Measurements from ENCODE around the gene SERPINB4. TPM values are rescaled to one million over a fixed set of nuclear protein-coding genes. Genes with fewer than 3 reads are reported as not detected.
"Not testable (repeated sequence)": the region's sequence is repeated elsewhere in the genome, so short reads cannot be mapped to it uniquely, and the experiment has no call there.

SERPINB4 gene
- total RNA-seq, 2 experiments from 2014 or later: not detected

GRCh38 chr18:63650271-63650670 lies 6.2 kb upstream of the SERPINB4 start:
- DNase-seq; H3K4me3 Mint-ChIP-seq; ATAC-seq; H3K36me3 Mint-ChIP-seq; H3K4me1 Mint-ChIP-seq; H3K9me3 Mint-ChIP-seq (ENCODE audit: low read depth); H3K27me3 Mint-ChIP-seq; H3K27ac Mint-ChIP-seq: not testable (repeated sequence)
- CTCF ChIA-PET: interaction anchor here (0.7 kb wide), 1 partner anchor 65 kb away, joined by 3 read pairs; no protein-coding TSS in a partner anchor

GRCh38 chr18:63648241-63648640 lies 4.2 kb upstream of the SERPINB4 start:
- H3K27me3 Mint-ChIP-seq: no peaks in the 10 kb centered on the region
- no peaks in the 10 kb centered on the region for H3K4me1 Mint-ChIP-seq
- no peak for ATAC-seq
- no peak overlapping the region for H3K27ac Mint-ChIP-seq
- no peak for DNase-seq
- H3K36me3 Mint-ChIP-seq: no peaks in the 10 kb centered on the region
- CTCF ChIA-PET: no interaction called here
- H3K4me3 Mint-ChIP-seq: no peak overlapping the region
- no peaks in the 10 kb centered on the region for H3K9me3 Mint-ChIP-seq (ENCODE audit: low read depth)

DNA sequence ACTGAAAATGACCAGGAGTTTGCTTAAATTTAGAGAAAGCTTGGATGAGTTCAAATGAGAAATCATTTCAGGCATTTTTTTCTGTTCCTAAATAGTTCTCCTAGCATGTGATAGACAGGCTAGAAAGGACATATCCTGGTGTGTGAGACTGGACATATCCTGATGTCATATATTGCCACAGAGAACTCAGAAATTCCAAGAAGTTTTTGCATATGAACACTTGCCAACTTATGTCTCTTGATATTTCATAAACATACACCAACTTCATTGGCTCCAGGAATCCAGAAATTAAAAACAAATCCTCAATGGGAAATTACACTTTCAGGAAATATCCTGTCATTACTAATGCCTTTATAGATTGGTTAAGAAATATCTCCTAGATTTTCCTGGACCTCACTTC lies 2.9 kb upstream of the SERPINB4 start:
- Mint-ChIP-seq H3K4me3 (no peak overlapping the region), H3K27ac (no peak overlapping the region), H3K4me1 (no peaks in the 10 kb centered on the region), H3K9me3 (ENCODE audit: low read depth) (no peaks in the 10 kb centered on the region), H3K36me3 (no peaks in the 10 kb centered on the region), H3K27me3 (no peaks in the 10 kb centered on the region)
- ATAC-seq: no peak
- no peak for DNase-seq
- CTCF ChIA-PET: no interaction called here

DNA sequence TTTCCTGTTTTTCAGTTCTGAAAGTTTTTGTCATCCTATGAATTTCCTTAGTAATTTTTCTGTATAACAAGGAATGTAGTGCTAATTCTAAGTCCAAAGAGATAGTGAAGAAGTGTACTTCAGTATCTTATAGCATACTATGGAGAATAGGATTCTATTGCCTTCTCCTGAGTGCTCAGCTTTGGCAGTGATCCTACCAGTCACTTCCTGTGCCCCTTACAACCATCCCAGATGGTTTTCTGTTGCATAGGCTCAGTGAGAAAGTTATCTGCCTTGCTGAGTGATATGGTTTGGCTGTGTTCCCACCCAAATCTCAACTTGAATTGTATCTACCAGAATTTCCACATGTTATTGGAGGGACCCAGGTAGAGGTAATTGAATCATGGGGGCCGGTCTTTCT lies 638 bp upstream of the SERPINB4 start:
- H3K4me1 Mint-ChIP-seq; ATAC-seq; CTCF ChIA-PET; DNase-seq; H3K27ac Mint-ChIP-seq; H3K4me3 Mint-ChIP-seq; H3K27me3 Mint-ChIP-seq; H3K36me3 Mint-ChIP-seq; H3K9me3 Mint-ChIP-seq (ENCODE audit: low read depth): not testable (repeated sequence)

DNA sequence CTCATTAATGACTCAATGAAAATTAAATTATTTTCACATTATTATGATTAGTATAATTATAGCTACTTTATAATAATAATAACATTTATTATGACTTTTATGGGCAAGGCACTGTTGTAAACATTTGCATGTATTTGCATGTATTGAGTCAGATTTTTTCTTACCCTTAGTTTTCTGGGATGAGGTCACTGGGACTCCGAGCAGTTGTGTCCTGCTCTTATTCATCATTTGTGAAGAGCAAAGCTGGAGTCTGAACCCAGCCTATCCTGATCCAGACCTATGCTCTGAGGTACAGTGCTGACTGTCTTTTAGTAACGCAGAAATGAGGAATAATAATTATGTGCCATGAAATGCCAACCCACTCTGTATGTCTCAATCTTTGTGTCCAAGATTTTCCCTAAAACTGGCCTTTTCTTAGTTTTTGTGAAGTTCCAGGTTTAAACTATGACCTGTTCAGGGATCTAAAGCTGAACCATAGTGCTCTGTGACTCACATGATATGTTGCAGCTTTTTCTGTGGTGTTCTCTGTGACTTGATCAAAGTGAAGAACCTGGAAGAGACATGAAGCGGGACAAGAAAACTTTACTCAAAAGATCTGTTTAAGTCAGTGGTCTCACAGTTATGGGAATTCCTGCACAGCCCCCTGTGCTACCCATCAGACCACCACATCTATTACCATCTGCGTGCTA lies 1.2 kb downstream of the SERPINB4 start:
- H3K4me1 Mint-ChIP-seq; H3K36me3 Mint-ChIP-seq; H3K4me3 Mint-ChIP-seq; CTCF ChIA-PET; DNase-seq; H3K27me3 Mint-ChIP-seq; H3K9me3 Mint-ChIP-seq (ENCODE audit: low read depth); ATAC-seq; H3K27ac Mint-ChIP-seq: not testable (repeated sequence)

- DNase-seq; H3K9me3 Mint-ChIP-seq (ENCODE audit: low read depth); H3K4me1 Mint-ChIP-seq; CTCF ChIA-PET; H3K36me3 Mint-ChIP-seq; H3K27ac Mint-ChIP-seq; H3K4me3 Mint-ChIP-seq; H3K27me3 Mint-ChIP-seq; ATAC-seq: not testable (repeated sequence)
These were observed 2.8 kb downstream of the SERPINB4 start for GRCh38 chr18:63641157-63641680.

GRCh38 chr18:63637703-63638102 lies 6.4 kb downstream of the SERPINB4 start:
- H3K27ac Mint-ChIP-seq: no peak overlapping the region
- CTCF ChIA-PET: no interaction called here
- no peaks in the 10 kb centered on the region for H3K36me3 Mint-ChIP-seq

DNA sequence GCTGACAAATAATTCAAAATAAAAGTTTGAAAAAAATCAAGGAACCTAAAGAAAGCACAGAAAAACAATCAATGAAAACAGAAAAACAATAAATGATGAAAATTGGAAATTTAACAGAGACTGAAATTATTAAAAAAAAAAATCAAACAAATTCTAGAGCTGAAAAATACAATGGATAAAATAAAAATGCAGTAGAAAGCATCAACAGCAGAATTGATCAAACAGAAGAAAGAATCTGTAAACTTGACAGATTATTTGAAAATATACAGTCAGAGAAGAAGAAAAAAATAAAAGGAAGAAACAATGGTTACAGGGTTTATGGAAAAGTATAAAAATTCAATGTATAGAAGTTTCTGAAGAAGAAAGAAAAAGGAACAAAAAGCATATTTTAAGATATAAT lies 16.2 kb downstream of the SERPINB4 start:
- Mint-ChIP-seq H3K36me3 (no peaks in the 10 kb centered on the region), H3K4me3 (no peak overlapping the region), H3K9me3 (ENCODE audit: low read depth) (peaks cover 23% of the 10 kb centered on the region), H3K27me3 (no peaks in the 10 kb centered on the region), H3K27ac (no peak overlapping the region), H3K4me1 (no peaks in the 10 kb centered on the region)
- CTCF ChIA-PET: no interaction called here
- ATAC-seq: no peak
- no peak for DNase-seq

More at GRCh38 chr18:63637703-63638102, 6.4 kb downstream of the SERPINB4 start:
- ATAC-seq: no peak
- no peak for DNase-seq
- Mint-ChIP-seq H3K27me3 (no peaks in the 10 kb centered on the region), H3K4me3 (no peak overlapping the region), H3K4me1 (no peaks in the 10 kb centered on the region), H3K9me3 (ENCODE audit: low read depth) (no peaks in the 10 kb centered on the region)

DNA sequence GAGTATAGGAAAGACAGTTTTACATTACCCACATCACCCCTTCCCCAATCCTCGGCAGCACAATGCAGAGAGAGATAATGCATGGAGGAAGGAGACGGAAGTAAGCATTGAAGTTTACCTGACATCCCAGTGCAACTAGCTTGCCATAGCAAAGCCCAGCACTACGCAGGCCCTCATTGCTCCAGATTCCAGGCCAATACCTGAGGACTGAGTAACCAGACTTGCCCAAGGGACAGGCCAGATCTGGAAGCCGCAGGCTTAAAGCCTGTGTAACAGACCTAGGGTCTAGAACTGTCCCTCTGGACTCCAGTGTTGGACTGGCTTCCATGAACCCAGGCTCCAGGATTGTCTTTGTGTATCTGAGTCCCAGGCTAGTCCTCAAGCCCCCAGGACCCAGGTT lies 17.6 kb downstream of the SERPINB4 start:
- H3K4me1 Mint-ChIP-seq: no peaks in the 10 kb centered on the region
- no peaks in the 10 kb centered on the region for H3K27me3 Mint-ChIP-seq
- DNase-seq (no peak), ATAC-seq (no peak)
- H3K36me3 Mint-ChIP-seq: no peaks in the 10 kb centered on the region
- no peak overlapping the region for H3K4me3 Mint-ChIP-seq
- CTCF ChIA-PET: no interaction called here
- peaks cover 21% of the 10 kb centered on the region for H3K9me3 Mint-ChIP-seq (ENCODE audit: low read depth)
- H3K27ac Mint-ChIP-seq: no peak overlapping the region

DNA sequence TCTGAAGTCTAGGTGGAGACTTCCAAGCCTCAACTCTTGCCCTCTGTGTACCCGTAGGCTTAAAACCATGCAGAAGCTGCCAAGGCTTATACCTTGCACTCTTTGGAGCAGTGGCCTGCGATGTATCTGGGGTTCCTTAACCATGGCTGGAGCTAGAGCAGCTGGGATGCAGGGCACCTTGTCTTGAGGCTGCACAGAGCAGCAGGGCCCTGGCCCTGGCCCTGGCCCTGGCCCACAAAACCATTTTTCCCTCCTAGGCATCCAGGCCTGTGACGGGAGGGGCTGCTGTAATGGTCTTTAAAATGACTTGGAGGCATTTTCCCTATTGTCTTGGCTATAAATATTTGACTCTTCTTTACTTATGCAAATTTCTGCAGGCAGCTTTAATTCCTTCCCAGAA lies 19.2 kb downstream of the SERPINB4 start:
- CTCF ChIA-PET: no interaction called here
- Mint-ChIP-seq H3K27ac (no peak overlapping the region), H3K27me3 (no peaks in the 10 kb centered on the region), H3K4me1 (no peaks in the 10 kb centered on the region), H3K36me3 (no peaks in the 10 kb centered on the region), H3K9me3 (ENCODE audit: low read depth) (peaks cover 21% of the 10 kb centered on the region), H3K4me3 (no peak overlapping the region)
- DNase-seq (no peak), ATAC-seq (no peak)

DNA sequence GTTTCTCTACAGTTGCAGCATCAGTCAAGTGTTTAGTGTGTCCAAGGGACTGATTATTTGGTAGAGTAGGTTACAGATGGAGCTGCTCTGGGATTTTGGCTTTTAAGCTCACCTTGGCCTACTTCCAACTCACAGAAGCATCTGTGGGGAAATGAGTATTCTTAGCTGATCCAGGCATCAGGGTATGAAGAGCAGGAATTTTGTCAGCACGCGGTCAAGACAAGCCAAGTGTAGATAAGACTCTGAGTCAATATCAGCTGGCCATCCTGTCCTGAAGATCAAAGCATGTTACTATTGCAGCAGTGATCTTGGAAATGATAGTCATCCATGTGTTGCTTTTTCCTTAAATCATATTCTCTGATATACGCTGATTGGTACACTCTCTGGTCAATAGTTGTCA lies 24.4 kb downstream of the SERPINB4 start:
- CTCF ChIA-PET: no interaction called here
- DNase-seq (no peak), ATAC-seq (no peak)
- H3K27ac Mint-ChIP-seq: no peak overlapping the region
- no peaks in the 10 kb centered on the region for H3K4me1 Mint-ChIP-seq
- no peaks in the 10 kb centered on the region for H3K36me3 Mint-ChIP-seq
- H3K27me3 Mint-ChIP-seq: no peaks in the 10 kb centered on the region
- H3K4me3 Mint-ChIP-seq: no peak overlapping the region
- peaks cover 7% of the 10 kb centered on the region for H3K9me3 Mint-ChIP-seq (ENCODE audit: low read depth)

DNA sequence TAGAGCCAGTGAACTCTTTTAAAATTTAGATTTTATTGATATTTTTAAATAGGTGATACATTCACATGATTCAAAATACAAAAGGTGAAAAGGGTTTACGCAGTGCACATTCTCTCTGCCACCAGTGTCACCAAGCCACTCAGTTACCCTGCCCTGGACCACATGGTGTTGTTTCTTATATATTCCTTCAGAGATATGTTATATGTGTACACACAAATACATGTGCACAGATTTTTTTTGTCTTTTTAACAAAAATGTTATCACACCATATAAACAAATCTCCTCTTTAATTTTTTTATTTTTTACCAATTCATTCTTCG lies 26.2 kb downstream of the SERPINB4 start:
- H3K36me3 Mint-ChIP-seq: no peaks in the 10 kb centered on the region
- H3K27ac Mint-ChIP-seq: no peak overlapping the region
- CTCF ChIA-PET: no interaction called here
- H3K9me3 Mint-ChIP-seq (ENCODE audit: low read depth): no peaks in the 10 kb centered on the region
- H3K4me1 Mint-ChIP-seq: no peaks in the 10 kb centered on the region
- ATAC-seq (no peak), DNase-seq (no peak)
- H3K4me3 Mint-ChIP-seq: no peak overlapping the region
- H3K27me3 Mint-ChIP-seq: no peaks in the 10 kb centered on the region

DNA sequence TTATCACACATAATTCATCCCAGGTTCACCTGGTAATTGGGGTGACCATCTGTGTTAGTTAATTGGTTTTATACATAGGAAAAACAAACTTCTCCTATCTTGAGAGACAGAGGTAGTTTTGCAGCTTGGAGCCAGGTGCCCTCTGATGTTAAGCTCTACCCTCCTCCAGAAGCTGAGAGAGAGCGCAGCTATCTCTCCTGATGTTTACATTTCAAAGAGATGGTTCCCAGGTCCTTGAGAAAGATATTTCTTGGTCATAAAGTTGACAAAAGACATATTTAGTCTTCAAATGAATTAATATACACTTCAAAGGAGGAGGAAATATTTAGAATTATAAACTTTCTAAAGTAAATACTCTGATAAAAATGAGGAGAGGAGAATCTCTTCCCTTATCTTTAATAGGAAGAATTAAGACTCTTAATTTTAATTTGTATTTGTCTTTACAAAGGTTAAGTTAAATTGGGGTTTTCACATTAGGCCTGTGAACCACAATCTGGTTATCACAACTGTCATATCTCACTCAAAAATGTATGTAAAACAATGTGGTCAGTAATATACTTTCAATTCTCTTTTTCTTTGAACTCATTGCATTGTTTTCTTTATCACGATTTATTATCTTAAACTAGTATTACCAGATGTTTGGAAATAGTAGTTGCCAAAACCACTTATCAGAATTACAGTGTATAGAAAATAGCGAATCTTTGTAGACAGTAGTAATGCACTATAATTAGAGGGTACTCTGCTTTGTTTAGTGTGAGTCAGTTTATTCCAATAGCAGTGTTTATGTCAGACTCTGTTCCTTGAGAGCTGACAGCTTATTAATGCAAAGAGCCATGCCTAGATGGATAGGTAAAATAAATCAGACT lies 26.8 kb downstream of the SERPINB4 start:
- Mint-ChIP-seq H3K4me1 (no peaks in the 10 kb centered on the region), H3K27ac (no peak overlapping the region), H3K36me3 (no peaks in the 10 kb centered on the region), H3K4me3 (no peak overlapping the region), H3K27me3 (no peaks in the 10 kb centered on the region), H3K9me3 (ENCODE audit: low read depth) (no peaks in the 10 kb centered on the region)
- ATAC-seq: no peak
- CTCF ChIA-PET: no interaction called here
- DNase-seq: no peak

- H3K27me3 Mint-ChIP-seq: peaks cover 3% of the 10 kb centered on the region
- CTCF ChIA-PET: no interaction called here
These were observed 30.6 kb downstream of the SERPINB4 start for GRCh38 chr18:63613420-63613819.

More at GRCh38 chr18:63613420-63613819, 30.6 kb downstream of the SERPINB4 start:
- ATAC-seq: no peak
- H3K9me3 Mint-ChIP-seq (ENCODE audit: low read depth): no peaks in the 10 kb centered on the region
- no peak overlapping the region for H3K4me3 Mint-ChIP-seq
- DNase-seq: no peak
- H3K27ac Mint-ChIP-seq: no peak overlapping the region
- no peaks in the 10 kb centered on the region for H3K36me3 Mint-ChIP-seq
- H3K4me1 Mint-ChIP-seq: no peaks in the 10 kb centered on the region
